ENCODE results near the gene HTR3B.
"Not testable (repeated sequence)": the region's sequence is repeated elsewhere in the genome, so short reads cannot be mapped to it uniquely, and the experiment has no call there.

The HTR3B gene

GRCh38 chr11:113907152-113907551 lies 2.6 kb downstream of the HTR3B start:
- TF ChIP-seq CTCF (IDR thresholded peaks at IDR 0.05; ENCODE audit: insufficient read depth, low read length, missing control alignments): no peak
- CTCF ChIA-PET: interaction anchor here (1.0 to 5.1 kb wide), 3 partner anchors 11 to 353 kb away, joined by 3 to 26 read pairs (median 21); no protein-coding TSS in a partner anchor
- POLR2A ChIA-PET: no interaction called here
- H3K4me3 ChIP-seq (ENCODE audit: low read depth, low read length): no peak overlapping the region
- no peak for DNase-seq (ENCODE audit: low read depth, low spot score)

GRCh38 chr11:113907681-113908080 lies 3.1 kb downstream of the HTR3B start:
- no peak overlapping the region for H3K4me3 ChIP-seq (ENCODE audit: low read depth, low read length)
- no peak for TF ChIP-seq CTCF (IDR thresholded peaks at IDR 0.05; ENCODE audit: insufficient read depth, low read length, missing control alignments)
- ChIA-PET CTCF (interaction anchor here (1.0 to 5.1 kb wide), 3 partner anchors 10 to 353 kb away, joined by 3 to 26 read pairs (median 21); no protein-coding TSS in a partner anchor), POLR2A (no interaction called here)
- DNase-seq (ENCODE audit: low read depth, low spot score): no peak

- CTCF ChIA-PET: interaction anchor here (1.0 to 5.1 kb wide), 3 partner anchors 10 to 352 kb away, joined by 3 to 26 read pairs (median 21); no protein-coding TSS in a partner anchor
- DNase-seq (ENCODE audit: low read depth, low spot score): no peak
- POLR2A ChIA-PET: no interaction called here
- no peak for TF ChIP-seq CTCF (IDR thresholded peaks at IDR 0.05; ENCODE audit: insufficient read depth, low read length, missing control alignments)
- no peak overlapping the region for H3K4me3 ChIP-seq (ENCODE audit: low read depth, low read length)
These were observed 3.5 kb downstream of the HTR3B start for GRCh38 chr11:113908098-113908497.

- POLR2A ChIA-PET: not testable (repeated sequence)
These were observed 6.9 kb downstream of the HTR3B start for GRCh38 chr11:113911491-113911890.

GRCh38 chr11:113923572-113923971 lies 19.0 kb downstream of the HTR3B start:
- ChIA-PET POLR2A (no interaction called here), CTCF (no interaction called here)
- no peak for DNase-seq (ENCODE audit: low read depth, low spot score)
- no peak overlapping the region for H3K4me3 ChIP-seq (ENCODE audit: low read depth, low read length)
- TF ChIP-seq CTCF (IDR thresholded peaks at IDR 0.05; ENCODE audit: insufficient read depth, low read length, missing control alignments): no peak

More at GRCh38 chr11:113911491-113911890, 6.9 kb downstream of the HTR3B start:
- DNase-seq (ENCODE audit: low read depth, low spot score); H3K4me3 ChIP-seq (ENCODE audit: low read depth, low read length): not testable (repeated sequence)
- CTCF ChIA-PET: interaction anchor here (1.1 kb wide), 1 partner anchor 15 kb away, joined by 3 read pairs; no protein-coding TSS in a partner anchor

- DNase-seq (ENCODE audit: low read depth, low spot score): no peak
- no peak overlapping the region for H3K4me3 ChIP-seq (ENCODE audit: low read depth, low read length)
- CTCF ChIA-PET: interaction anchor here (0.9 kb wide), 1 partner anchor 31 kb away, joined by 3 read pairs; no protein-coding TSS in a partner anchor
- TF ChIP-seq CTCF (IDR thresholded peaks at IDR 0.05; ENCODE audit: insufficient read depth, low read length, missing control alignments): no peak
- POLR2A ChIA-PET: no interaction called here
These were observed 21.9 kb downstream of the HTR3B start for GRCh38 chr11:113926273-113927197.

Measured in AG04449 (cell line).